Measurements from ENCODE around the gene DRAM1.
A peak's percentile ranks its signal among the peaks of the same experiment; 100 is the strongest.
"Not testable (repeated sequence)": the region's sequence is repeated elsewhere in the genome, so short reads cannot be mapped to it uniquely, and the experiment has no call there.

DRAM1 gene

DNA sequence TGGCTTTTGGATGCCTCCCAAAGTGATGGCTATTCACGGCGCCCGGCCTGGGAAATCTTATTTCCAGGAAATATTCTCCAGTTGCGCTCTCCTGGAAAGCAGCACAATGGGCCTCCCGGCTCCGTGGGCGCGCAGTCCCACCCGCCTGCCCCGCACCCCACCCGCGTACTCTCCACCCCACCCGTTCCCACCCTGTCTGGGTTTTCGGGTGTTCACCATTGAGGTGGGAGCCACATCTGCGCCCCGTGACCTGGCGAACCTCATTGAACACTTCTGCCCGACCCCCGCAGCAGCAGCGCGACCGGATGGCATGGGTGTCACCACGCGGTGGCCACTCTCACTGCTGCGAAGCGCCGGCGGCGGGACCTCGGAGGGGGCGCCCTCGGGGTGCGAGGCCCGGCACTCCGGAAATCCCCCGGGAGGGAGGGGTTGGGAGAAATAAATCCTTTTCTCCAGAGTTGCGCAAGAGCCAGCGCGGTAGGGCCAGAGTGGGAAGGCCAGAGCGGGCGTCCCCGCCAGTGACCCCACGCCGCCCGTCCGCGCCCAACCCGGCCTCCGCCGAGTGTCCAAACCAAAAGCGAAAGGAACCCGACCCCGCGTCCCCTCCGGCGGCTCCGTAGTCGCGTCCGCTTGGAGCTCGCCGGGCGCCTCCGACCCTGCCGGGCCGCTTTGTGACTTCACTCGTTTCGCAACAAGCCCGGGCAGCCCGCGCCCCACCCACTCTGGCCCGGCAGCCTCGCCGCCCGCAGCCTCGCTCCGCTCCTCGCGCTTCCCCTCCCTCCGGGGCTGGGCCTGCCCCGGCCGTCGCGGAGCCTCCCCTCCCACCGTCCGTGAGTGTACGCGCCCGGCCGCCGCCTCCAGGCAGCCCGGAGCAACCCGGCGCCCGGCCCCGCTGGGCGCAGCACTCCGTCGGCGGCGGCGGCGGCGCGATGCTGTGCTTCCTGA, at the start of gene DRAM1:
DRAM1 (plus strand) TSS at position 720 of the 945 bp plus-strand sequence; CDS start at position 930, 210 bp downstream.
- DNase-seq (ENCODE audit: low spot score) = peak; percentile 88

GRCh38 chr12:101828463-101829196, 48.8 kb upstream of the DRAM1 start:
- no peak for DNase-seq (ENCODE audit: low spot score)

DNA sequence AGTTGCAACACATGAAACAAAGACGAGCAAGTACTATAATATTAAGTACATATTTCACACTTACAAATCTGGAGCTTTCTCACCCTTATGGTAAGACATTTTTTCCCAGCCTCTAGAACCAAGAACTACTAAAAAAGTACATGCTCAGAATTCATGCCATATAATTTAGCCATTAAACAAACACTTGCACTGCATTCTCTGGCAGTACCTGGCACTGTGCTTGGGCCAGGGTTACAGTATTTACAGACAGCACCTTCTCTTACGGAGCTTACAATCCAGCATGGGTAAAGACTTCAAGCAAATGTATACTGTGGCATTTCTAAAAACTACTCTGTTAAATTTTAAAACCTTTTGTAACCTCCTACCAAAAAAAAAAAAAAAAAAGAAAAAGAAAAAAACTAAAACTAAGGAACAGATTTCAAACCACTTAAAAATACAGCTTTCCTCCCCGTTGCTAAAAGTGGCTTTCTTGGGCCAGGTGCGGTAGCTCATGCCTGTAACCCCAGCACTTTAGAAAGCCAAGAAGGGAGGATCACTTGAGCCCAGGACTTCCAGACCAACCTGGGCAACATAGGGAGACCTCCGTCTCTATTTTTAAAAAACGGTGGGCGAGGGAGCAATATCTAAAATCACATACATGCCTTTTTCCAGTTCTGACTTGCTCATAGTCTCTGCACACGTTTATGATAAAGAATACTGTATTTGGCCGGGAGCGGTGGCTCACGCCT, 47.6 kb upstream of the DRAM1 start:
- DNase-seq (ENCODE audit: low spot score) = no peak

GRCh38 chr12:101830367-101831325, 46.7 kb upstream of the DRAM1 start, which contains the start of gene GNPTAB:
GNPTAB (minus strand) TSS chr12:101830959; CDS start chr12:101830675, 284 bp downstream.
- DNase-seq (ENCODE audit: low spot score) = peak; percentile 94

GRCh38 chr12:101832030-101832429, 45.4 kb upstream of the DRAM1 start:
- no peak for DNase-seq (ENCODE audit: low spot score)

DNA sequence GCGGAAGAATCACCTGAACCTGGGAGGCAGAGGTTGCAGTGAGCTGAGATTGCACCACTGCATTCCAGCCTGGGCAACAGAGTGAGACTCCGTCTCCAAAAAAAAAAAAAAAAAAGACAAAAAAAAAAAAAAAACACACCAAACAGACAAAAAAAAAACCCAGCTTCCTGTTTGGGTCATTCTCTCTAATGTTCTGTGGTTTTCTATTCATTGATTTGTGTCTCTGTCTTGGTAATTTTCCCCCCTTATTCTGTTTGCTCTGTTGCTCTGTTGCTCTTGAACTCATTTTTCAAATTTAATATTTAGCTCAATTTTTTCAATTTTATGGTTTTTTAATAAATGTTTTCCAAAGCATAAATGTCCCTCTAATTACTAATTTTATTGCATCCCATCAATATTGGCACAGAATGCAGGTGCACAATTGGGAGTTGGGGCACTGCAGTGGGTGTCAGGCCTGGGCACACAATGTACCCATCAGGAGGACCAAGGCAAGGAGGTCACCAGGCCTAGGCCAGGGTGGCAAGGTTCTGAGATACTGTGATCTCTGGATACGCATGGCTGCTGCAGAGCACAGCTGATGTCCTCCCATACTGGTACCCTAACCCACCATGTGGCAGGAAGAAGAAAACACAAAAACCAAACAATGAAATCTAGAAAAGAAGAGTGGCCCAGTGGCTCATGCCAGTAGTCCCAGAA, 38.6 kb upstream of the DRAM1 start:
- no peak for DNase-seq (ENCODE audit: low spot score)

GRCh38 chr12:101839324-101840283, 37.8 kb upstream of the DRAM1 start:
- no peak for DNase-seq (ENCODE audit: low spot score)

DNA sequence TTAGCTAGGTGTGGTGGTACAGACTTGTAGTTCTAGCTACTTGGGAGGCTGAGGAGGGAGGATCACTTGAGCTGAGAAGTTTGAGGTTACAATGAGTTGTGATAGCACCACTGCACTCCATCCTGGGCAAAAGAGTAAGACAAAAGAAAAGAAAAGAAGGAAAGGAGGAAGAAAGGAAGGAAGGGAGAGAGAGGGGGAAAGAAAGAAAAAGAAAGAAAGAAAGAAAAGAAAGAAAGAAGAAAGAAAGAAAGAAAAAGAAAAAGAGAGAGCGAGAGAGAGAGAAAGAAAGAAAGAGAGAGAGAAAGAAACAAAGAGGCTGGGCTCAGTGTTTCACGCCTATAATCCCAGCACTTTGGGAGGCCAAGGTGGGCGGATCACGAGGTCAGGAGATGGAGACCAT, 36.3 kb upstream of the DRAM1 start:
- DNase-seq (ENCODE audit: low spot score) = no peak

DNA sequence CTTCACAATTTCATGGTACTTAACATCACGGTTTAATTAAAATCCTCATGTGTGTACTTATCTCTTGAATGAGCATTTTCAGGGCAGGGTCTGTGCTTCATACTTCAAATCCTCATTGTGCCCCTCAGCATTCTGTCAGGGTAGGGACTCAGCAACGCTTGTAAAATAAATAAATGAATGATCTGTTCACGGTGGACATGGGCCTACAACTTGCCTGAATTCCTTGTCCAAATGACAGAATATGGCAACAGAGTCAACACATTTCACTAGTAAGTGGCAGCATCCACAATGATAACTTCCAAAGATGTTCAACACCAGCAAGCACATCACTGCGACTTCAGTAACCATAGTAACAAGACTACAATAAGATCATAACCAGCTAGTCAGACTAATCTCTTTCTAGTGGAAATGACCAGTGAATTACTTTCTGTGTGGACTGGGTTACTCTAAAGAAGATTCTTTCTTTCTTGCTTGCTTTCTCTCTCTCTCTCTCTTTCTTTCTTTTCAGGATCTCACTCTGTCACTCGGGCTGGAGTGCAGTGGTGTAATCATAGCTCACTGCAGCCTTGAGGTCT, 32.2 kb upstream of the DRAM1 start:
- DNase-seq (ENCODE audit: low spot score) = no peak

GRCh38 chr12:101847325-101847724, 30.1 kb upstream of the DRAM1 start:
- DNase-seq (ENCODE audit: low spot score) = no peak

- no peak for DNase-seq (ENCODE audit: low spot score)
Measured at GRCh38 chr12:101850199-101850598, 27.2 kb upstream of the DRAM1 start.

- DNase-seq (ENCODE audit: low spot score) = no peak
Measured at GRCh38 chr12:101852998-101853397, 24.4 kb upstream of the DRAM1 start.

DNA sequence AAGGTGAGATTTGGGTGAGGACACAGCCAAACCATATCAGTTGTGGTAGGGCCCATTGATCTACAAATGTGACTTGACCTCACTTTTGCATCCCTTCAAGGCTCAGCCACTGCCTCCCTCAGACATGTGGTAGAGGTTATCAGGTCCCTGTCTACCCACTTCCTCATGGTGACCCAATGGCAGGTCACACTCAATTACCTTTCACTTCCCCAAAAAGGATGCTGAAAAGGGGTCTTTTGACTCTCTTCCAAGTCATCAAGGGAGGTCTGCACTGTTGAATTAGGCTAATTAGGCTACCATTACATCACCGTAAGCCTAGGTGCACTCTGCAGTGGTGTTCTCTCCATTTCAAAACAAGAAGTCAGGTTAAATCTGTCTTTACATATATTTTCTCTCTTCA, 22.6 kb upstream of the DRAM1 start:
- no peak for DNase-seq (ENCODE audit: low spot score)

GRCh38 chr12:101855364-101855884, 22.0 kb upstream of the DRAM1 start:
- no peak for DNase-seq (ENCODE audit: low spot score)

DNA sequence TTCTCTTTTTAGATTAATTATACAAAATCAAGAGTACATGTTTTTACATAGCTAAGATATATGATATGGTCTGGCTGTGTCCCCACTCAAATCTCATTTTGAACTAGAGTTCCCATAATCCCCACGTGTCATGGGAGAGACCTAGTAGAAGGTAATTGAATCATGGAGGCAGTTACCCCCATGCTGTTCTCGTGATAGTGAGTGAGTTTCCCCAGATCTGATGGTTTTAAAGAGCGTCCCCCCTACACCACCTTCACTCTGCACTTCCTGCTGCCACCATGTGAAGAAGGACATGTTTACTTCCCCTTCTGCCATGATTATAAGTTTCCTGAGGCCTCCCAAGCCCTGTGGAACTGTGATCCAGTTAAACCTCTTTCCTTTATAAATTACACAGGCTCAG, 21.4 kb upstream of the DRAM1 start:
- no peak for DNase-seq (ENCODE audit: low spot score)

DNA sequence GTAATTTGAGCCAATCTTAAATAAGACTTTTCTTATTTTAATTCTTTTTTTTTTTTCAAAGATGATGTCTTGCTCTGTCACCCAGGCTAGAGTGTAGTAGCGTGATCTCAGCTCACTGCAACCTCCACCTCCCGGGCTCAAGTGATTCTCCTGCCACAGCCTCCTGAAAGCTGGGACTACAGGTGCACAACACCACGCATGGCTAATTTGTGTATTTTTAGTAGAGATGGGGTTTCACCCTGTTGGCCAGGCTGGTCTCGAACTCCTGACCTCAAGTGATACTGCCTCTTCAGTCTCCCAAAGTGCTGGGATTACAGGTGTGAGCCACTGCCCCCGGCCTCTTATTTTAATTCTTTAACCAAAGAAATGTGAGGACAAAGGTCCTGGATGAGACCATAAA, 20.8 kb upstream of the DRAM1 start:
- not testable (repeated sequence) for DNase-seq (ENCODE audit: low spot score)

DNA sequence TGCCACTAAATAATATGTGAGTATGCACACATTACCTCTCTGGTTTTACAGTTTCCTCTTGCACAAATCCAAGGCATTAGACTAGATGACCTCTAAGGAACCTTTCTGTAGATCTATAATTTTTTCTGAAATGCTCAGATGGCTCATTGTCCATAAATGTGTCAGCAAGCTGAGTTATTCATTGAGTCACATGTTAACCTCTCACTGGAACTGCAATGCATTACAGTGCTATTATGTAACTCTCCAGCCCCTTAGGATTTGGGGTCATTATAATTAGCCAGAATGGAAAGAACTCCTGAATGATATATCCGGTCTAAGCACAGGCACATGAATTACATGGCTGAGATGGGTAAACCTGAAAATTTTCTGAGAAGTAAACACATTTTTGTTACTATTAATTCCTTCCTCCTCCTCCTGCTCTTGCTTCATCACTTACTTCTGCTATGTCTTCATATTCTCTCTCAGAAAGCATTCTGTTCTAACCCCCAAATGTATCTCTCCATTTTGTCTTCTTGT, 20.3 kb upstream of the DRAM1 start:
- DNase-seq (ENCODE audit: low spot score) = no peak

DNA sequence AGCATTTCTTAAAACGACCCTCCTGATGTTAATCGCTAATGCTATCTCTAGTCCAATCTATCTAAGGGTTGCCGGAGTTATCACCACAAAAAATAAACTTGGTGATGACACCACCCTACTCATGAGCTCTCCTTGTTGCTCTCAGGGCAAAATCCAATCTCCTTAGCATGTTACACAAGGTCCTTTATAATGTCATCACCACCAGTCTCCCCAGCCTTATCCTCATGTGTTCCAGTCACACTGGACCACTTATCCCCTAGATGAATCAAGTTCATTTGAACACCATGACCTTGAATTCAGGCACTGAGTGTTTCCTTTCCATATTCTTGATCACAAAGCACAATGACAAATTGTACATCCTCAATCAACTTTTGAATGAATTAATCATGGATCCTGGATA, 19.0 kb upstream of the DRAM1 start:
- DNase-seq (ENCODE audit: low spot score) = no peak
